ENCODE results near the gene KCNMA1.

The KCNMA1 gene

DNA sequence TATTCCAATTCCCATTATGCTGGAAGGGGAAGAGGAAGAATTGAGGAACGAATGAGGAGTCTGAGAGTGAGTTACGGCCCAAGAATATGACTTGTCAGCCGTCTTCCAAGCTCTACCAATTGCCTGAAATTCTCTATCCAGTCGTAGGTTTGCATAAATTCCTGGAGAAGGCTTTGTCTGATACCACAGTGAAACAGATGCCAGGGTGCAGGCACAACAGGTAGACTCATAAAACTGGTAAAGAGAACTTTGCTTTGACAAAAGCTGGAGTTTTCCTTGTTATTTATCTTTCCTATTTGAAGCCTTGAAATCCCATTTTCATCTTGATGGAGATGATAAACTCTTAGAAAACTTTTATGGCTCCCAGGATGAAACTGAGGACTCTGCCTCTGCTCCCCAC, 251.2 kb downstream of the KCNMA1 start:
- DNase-seq = no peak

DNA sequence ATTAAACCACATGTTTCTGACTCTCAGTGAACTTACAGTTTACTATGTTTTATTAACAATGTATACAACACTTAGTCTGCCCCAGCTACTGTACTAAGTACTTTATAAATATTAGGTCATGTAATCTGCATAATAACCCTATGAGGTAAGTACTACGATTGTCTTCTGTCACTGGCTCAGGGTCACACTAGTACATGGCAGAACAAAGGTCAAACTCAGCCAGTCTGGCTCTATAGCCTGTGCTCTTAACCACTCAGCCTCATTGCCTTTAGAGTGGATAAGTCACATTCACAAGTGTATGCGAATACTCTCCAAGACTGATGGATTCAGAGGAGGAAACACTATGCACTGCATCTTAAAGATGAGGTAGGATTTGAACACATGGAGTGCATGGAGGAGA, 252.3 kb downstream of the KCNMA1 start:
- no peak for DNase-seq

DNA sequence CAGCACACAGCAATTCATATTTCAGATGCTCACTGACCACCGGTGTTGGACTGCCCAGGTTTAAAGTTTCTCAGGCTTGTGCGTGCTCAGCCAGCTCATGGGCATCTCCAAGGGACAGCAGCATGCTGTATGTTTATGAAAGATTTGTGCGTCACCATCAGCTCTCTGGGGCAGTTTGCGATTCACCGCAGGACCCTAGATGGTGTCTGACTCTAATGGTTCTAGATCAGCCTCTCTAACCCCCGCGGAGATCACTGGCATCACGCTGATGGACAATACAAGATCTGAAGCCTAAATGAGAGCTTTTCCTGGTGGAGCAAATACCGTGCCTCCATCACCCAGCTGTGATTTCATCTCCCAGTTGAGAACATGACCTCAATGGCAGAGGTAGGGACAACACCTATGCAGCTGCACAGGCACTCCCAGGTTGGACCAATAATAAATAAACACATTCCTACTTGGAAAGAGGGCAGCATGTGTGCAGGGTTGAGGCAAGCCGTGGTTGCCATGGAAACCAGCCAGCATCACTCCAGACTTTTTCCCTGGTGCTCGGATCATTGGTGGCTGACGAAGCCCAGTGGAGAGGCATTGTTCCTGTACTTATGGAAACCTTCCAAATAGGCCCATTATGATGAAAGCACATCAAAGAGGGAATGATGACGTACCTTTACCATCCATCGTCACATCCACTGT, 253.6 kb downstream of the KCNMA1 start:
- DNase-seq = no peak

DNA sequence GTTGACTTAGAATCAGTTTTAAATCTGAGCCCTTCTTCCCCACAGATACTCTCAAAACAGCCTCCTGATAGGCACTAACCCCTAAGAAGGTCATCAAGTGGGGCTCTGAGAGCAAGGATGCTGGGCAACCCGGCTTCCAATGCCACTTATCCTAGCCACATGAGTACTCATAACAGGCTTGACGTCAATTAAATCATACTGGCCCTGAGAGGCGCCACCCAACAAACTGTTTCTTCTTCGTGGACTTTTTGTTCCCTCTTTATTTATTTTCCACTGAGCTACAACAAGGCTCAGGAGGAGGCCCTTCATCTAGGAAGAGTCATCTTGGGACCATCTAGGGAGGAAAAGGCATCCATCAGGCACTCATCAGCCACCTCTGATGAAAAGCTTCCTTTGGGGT, 255.9 kb downstream of the KCNMA1 start:
- DNase-seq = no peak

DNA sequence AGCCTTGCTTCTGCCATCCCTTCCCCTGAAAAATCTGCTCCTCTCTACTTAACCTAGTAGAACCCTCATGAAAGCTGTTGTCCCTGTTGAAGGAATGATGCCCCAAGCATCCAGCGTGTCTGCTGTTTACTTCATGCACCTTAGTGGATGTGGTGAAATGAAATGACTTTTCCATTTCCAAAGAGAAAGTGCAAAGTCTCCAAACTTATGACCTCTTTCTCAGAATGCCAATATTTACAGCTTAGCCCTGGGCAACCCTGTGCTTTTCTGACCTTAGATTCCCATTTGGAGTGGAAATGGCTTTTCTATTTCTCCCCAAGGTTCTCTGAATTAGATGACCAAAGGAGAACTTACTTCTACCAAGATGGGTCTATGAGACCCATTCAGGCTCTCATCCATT, 256.9 kb downstream of the KCNMA1 start:
- DNase-seq = no peak

DNA sequence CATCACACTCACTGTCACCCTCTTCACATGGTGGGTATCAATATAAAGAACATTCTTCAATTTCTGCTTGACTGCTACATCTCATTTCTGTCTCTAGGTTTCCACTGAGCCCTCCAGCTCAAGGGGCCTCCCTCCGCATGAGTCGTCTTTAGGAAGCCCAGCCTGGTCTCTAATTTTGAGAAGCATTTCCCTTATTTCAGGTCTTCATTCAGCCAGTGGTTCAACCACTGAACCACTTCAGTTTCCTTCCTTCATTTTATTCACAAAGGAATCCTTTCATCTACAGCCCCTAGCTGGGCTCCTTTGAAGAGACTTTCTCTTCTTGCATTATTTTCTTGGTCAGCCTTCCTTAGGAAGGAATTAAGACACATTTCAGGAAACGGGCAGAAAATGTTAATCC, 257.4 kb downstream of the KCNMA1 start:
- DNase-seq = no peak

DNA sequence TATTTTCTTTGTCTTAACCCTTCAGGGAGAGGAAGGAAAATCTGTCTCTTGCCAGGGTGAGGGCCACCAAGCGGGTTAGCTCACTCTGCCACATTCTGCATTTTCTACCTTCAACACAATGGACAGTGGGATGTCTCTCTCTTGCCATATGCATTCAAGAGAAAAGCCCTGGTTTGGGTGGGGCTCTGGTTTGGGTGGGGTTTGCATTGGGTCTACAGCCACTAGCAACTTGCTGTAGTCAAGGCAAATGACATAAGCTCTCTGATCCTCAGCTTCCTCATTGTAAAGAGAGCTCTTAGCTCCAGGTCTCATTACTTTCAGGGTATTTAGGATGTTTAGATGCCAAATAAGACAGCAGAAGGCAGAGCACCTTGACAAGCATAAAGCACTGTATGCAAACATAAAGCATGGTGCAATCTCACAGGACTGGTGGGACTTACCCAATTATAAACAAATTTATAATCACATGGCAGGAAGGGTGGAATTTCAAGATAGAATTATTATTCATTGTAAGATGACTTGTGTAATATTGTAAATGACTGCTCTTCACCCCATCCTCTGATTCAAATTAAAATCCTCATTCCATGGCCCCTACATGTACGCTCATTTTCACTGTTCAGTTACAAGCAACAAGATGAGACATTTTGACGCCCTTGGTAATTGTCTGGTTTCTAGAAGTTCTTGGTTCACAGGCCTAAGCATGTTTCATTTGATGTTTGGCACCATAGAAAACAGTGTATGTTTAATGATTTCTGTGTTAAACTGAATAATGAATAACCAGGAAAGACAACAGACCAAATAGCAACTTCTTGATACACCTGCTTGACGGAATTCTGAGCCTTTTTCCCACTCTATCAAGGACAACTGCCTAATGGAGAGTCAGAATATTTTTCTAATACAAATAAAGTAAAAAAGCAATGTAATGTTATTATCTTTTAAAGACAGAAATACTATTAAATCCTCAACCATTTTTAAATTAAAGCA, 258.9 kb downstream of the KCNMA1 start:
- DNase-seq = no peak

DNA sequence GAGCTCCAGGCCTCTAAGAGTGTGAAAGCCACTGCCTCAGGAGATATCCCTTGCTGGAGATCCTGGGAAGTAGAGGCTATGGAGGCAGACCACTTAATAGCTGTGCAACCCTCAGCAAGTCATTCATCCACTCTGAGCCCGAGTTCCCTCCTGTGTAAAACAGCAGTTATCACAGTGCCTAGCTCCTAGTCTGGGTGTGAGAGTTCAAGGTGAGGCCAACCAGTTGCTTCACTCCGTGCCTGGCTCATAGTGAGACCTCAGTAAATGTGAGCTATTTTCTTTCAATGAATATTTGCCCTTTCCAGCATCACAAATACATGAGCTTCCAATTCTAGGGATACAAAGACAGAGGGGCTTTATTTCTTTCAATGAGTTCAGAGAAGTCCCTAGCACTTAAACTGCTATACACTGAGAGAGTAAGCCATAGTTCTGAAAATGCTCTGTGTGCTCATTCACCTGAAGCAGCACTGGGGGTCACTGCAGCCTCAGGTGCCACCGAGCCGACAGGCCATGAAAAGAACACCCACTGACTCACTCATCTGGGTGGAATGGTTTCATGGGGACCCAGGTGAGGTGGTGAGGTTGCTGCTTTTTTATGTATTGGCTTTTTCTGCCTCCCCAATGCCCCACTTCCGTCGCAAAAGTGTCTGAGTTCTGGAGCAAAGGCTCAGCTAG, 259.8 kb downstream of the KCNMA1 start:
- DNase-seq = no peak

DNA sequence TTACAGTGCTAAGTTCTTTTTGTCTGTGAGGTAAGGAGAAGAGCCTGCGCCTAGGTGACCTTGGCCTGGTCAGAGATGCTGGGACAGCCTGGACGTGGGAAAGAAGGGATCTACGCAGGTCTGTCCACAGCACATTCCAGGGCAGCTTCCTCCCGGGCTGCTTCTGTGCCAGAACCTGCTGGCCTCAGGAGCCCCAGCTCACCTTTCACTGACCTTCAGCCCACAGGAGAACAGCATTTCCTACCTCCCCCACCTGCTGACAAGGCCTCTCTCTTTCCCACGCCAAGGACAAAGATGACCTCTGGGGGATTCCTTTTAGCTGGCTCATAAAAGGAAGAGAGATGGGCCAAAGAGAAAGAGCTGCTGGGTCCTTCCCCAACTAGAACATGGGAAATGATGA, 260.6 kb downstream of the KCNMA1 start:
- DNase-seq = no peak

DNA sequence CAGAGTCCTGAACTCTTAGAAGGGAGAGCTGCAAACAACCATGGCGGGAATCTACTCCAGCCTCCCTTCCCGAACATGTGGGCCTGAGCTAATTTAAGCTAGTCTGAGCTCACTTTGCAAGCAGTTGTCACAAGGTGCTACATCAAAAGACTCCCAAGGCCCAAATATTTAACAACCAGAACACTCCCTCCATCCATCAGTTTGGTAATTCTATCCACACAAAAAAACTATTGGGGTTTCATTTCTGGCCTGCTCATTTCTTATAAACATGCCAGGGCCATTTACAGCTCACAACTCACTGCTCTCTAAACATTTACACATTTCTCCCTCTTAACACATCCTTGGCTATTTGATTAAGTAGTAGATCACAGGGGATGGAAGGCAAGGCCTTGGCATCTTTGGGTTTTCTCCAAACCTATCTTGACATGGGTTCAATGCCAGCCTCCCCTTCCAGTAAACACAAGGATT, 263.4 kb downstream of the KCNMA1 start:
- no peak for DNase-seq

DNA sequence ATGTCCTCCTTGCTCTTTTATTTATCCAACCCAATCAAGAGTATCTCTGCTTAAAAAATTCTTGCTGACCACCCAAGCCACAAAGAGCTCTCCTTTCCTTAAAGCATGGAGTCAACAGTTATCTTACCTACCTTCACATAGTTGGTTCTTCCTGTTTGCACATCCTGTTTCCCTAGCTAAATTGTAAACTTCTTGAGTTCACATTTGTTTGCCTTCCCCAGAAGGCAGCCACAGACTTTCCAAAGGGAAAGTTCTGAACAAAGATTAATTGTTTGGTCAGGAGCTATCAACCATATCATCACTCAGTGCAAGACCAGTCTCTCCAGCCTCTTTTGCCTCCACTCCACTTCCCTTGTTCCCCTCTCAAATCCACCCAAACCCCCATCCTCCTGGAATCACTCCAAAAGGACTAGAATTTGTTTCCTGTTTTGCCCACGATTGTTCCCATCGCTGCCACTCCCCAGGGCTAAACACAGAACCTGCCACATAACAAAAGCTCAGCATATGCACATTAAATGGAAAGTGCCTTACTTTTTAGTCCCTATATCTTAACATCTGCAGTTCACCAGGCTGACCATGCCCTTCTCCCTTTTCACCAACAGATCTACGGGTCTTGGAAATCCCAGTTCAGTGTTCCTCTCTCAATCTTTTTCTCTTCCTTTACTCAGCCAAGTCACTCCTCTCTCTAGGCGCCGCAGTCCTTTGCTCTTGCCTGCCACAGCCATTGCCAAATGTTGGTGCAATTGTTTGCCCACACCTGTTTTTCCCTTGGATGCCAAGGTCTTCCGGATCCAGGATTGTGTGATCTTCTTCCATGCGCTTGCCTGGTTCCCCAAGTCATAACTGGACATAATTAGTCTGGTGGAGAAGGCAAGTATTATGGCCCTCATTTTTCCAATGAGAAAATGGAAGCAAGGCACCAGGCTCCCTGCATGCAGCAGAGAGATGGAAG, 265.5 kb downstream of the KCNMA1 start:
- no peak for DNase-seq

DNA sequence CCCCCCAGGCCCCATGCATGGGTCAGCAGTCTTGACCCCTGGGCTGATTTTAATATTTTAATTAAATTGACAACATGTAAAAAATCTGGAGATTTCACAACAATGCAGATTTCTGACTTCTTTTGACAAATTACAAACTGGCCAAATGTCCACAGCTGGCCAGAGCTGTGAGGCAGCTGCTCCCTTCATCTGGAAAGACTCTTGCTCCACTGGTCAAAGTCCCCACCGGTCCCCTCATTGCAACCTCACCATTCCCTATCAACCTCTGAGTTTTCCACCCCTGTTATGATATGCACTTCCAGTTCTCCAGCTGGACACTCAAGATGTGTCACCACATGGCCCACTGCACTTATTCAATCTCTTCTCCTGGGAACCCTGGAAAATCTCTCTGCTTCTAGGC, 266.2 kb downstream of the KCNMA1 start:
- no peak for DNase-seq

DNA sequence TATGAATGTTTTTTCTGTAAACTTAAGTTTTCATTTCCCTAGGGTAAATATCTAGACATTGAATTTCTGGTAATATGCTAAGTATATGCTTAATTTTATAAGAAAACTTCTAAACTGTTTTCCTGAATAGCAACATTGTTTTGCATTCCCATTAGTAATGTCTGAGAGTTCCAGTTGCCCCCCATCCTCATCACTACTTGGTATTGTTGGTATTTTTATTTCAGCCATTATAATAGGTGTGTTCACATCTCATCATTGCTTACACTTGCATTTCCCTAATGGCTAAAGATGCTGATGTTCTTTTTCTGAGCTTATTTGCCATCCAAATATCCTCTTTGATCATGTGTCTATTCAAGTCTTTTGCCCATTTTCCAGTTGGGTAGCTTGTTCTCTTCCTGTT, 269.6 kb downstream of the KCNMA1 start:
- DNase-seq = no peak

DNA sequence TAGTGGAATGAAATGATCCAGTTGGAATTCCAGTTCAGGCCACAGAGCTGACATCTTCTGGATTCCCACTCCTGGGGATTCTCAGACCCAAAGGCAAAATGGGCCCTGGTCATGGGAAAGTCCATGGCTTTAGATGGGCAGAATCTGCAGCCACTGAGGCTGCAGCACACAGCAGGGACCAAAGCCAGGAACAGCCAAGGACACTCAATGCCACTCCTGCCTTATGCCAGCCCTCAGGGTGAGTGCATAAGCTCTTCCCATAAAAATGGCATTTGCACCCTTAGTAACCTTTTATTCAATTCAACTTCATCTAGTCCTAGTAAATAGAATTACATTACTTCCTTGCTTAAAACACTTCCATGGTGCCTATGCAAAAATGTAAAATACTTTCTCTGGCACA, 274.4 kb downstream of the KCNMA1 start:
- no peak for DNase-seq

DNA sequence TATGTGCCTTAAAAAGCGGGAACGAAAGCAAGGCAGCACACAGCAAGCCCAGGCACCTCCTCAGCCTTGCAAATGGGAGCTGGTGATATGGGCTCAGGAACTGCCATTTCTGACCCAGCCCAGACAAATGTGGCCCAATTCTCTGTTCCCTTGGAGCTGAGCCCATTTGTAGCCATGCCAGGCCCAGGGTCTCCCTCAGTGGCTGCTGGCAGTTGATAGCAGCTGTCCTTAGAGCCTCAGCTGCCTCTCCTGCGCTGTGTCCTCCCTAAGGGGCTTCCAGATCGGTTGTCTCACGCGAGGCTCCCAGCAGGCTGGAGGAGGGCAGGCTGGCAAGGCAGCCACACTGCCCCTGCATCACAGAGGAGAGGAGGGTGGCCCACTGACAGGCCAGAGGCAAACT, 275.8 kb downstream of the KCNMA1 start:
- no peak for DNase-seq

DNA sequence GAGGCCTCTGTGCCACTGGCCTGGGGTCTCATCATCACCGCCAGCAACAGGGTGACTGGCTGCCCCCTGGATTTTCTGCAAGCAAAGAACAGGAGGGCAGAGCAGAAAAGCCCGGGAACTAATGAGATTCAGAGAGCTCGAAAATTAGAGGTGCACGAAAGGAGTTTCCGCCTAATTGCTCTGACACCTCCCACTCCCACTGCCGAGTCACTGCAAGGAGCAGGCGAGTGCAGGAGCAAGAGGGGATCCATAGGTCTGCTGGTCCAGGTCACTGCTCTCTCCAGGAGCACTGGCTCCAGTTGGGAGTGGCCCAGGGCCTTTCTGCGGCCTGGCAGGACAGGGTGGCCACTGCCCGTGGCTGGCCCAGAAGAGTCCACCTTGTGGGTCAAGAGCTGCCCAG, 276.2 kb downstream of the KCNMA1 start:
- DNase-seq = no peak

DNA sequence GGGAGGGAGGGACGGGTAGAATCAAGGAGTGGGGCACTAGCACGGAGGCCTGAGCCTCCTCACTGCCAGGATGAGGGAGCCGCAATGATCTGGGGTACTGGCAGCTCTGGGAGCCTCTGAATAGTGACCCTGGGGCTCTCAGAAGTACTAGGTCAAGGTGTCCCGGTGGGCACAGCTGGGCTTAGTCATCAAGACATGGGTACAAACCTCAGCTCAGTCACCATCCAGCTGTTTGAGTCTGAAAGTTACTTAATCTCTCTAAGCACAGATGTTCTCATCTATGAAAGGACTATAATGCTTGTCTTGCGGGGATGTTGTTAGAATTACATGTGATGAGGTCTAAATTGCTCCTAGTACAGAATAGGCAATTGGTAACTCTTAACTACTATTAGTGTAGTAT, 276.8 kb downstream of the KCNMA1 start:
- no peak for DNase-seq

DNA sequence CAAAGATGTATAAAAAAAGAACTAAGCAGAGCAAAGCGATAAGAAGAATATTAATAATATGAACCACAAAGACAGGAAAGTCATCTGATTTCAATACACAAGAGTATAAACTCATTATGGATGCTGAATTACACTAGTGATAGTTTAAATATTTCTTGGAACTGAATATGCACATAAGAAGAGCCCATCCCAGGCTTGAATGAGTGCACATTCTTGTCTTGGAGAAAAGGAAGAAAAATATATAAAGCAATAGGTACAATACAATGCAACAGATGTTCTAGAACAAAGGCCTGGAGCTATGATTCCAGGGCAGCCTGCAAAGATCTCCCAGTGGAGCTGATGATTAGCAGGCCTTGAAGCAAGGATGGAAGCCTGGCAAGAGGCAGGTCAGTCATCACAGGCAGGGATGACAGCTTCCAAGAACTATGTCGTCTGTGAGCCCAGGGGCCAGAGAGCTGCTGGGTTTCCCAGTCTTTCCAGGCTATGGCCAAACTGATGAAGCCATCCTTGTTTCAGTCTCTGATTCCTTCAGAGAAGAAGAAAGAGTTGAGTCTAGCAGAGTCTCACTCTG, 277.6 kb downstream of the KCNMA1 start:
- DNase-seq = no peak

DNA sequence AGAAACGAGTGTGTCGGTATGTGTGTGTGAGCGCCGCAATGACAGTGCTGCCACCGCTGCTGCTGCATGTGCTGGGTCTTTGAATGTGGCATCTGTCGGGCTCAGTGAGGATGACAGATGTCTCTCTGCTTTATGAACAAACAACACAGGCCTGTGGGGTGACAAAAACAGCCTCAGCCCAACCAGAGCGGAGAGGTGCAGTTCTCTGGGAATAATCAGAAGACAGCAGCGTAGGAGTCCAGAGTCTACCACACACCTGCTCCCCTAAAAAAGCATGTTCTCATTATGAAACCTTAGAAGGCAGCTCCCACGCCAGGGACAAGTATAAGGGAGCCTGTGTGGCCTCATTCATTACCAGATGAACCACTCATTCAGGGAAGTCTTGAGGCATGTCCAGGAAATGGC, 278.3 kb downstream of the KCNMA1 start:
- DNase-seq = no peak

DNA sequence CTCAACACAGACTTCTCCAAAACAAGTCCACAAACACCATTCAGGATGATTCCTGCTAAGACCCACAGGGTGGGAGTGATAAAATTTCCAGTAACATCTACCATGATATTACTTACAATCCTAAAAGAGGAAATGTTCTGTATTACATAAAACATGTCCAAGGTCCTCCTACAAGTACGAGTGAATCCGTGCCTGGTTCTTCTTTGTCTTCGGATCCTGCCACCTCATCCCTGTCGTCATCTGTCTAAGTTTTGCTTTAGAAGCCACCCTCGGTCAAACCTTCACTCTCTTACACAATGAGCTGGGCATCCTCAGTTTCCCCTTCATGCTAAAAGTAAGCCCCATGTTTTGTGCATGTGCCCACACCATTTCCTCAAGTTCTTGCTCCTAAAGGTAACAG, 279.0 kb downstream of the KCNMA1 start:
- DNase-seq = no peak

DNA sequence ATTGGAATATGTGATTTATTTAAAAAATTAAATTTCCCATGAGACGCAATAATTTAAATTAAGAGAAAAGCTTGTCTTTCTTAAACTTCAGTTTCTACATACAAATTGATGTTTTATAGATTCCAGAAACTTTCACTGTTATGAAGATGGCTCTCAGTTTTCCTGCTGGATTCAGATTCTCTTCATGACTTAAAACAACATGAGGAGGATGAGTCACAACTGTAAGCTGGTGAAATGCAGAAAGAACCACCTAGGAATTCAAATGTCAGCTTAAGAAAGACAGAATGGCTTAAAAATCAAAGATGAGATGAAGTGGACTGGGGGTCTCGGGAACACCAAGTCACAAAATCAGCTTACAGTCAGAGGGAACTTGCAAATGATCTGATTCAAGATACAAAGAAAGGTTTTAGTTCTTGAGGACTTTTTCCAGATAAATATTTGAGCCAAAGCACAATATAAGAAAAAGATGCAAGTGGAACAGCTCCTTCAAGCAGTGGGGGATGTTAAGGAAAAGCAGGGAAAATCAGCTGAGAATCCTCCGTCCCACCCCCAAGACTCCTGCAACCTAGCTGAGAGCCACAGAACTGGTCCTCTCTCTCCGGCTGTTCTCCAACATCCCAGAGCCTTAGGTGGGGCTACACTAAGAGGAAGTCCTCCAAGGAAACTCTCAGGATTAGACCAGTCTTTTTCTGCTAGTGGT, 279.8 kb downstream of the KCNMA1 start:
- DNase-seq = no peak
